Skin of body (tissue), 2 donors: ENCODE measurements around the gene ZNF711. TPM values are rescaled to one million over a fixed set of nuclear protein-coding genes. Genes with fewer than 3 reads are reported as not detected.
"Not testable (repeated sequence)": the region's sequence is repeated elsewhere in the genome, so short reads cannot be mapped to it uniquely, and the experiment has no call there.

ENCODE experiments used
- DNase-seq: peaks from one replicate; lab custom pipeline; 2025; lab: John Stamatoyannopoulos, UW
- total RNA-seq: library from RNA; depleted of rRNA; stranded (reverse); fragments of >200 nt; gene quantifications from one replicate; pipeline ENCODE4 v1.2.3, GENCODE V29; 2014

Gene ZNF711
- 25.4 TPM for total RNA-seq

- DNase-seq, result peak; percentile 81
These were observed at the start of gene ZNF711, which contains the start of gene SATL1 for GRCh38 chrX:85243761-85244449. Gene ZNF711 (plus strand): TSS chrX:85243991. CDS start chrX:85247573, 3,582 bp downstream. Gene SATL1 (minus strand): TSS chrX:85243779. CDS start chrX:85108968, 134,811 bp downstream.

- no peak for DNase-seq
These were observed 47.5 kb upstream of the ZNF711 start for GRCh38 chrX:85196319-85196718.

- DNase-seq, result no peak
These were observed 40.3 kb upstream of the ZNF711 start for GRCh38 chrX:85203461-85203970.

- no peak for DNase-seq
These were observed 29.8 kb upstream of the ZNF711 start for GRCh38 chrX:85213792-85214530.

- no peak for DNase-seq
These were observed 27.8 kb upstream of the ZNF711 start for GRCh38 chrX:85215946-85216345.

- DNase-seq, result no peak
These were observed 22.4 kb upstream of the ZNF711 start for GRCh38 chrX:85221361-85221760.

- no peak for DNase-seq
These were observed 20.4 kb upstream of the ZNF711 start for GRCh38 chrX:85223359-85223758.

GRCh38 chrX:85243155-85243554 is 636 bp upstream of the ZNF711 start:
- no peak for DNase-seq

- peak; percentile 44 for DNase-seq
These were observed 840 bp downstream of the ZNF711 start for GRCh38 chrX:85244450-85245211.

GRCh38 chrX:85285286-85285685 is 41.5 kb downstream of the ZNF711 start:
- not testable (repeated sequence) for DNase-seq

GRCh38 chrX:85288992-85289723 is 45.4 kb downstream of the ZNF711 start:
- DNase-seq, result no peak

- DNase-seq, result no peak
These were observed 59.8 kb downstream of the ZNF711 start for GRCh38 chrX:85303544-85303943.

GRCh38 chrX:85309717-85310116 is 65.9 kb downstream of the ZNF711 start:
- no peak for DNase-seq

GRCh38 chrX:85311348-85311747 is 67.6 kb downstream of the ZNF711 start:
- not testable (repeated sequence) for DNase-seq

Other genes with a start within 250 kb of the ZNF711 start
- gene APOOL, start 240.1 kb upstream of the ZNF711 start, total RNA-seq, result 11.0 TPM
- 0.20 TPM for gene SATL1, start 212 bp upstream of the ZNF711 start, total RNA-seq
- 45.3 TPM for gene POF1B, start 135.7 kb downstream of the ZNF711 start, total RNA-seq